ENCODE results near the gene SASH1.
A peak's percentile ranks its signal among the peaks of the same experiment; 100 is the strongest.

SASH1 gene

GRCh38 chr6:148528292-148528691 is 185.7 kb downstream of the SASH1 start:
- Histone ChIP-seq H3K36me3 (peaks cover 42 to 46% (median 45%) of the 10 kb centered on the region in 3 donors), H3K27me3 (no peaks in the 10 kb centered on the region), H3K4me1 (peaks cover 0 to 63% (median 5%) of the 10 kb centered on the region in 4 donors), H3K9me3 (no peaks in the 10 kb centered on the region), H3K27ac (peak overlapping the region; percentile 0 to 80), H3K4me3 (no peak overlapping the region)
- TF ChIP-seq CTCF (IDR thresholded peaks at IDR 0.05), result peak in 1 of 2 experiments; percentile 18
- no peak for DNase-seq
- intact Hi-C loops (cut with DNase I; ENCODE audit: low total_unique reads), result loop anchor here (10.0 kb wide), 1 partner anchor 63 kb away; no protein-coding TSS in a partner anchor

GRCh38 chr6:148529010-148529409 is 186.4 kb downstream of the SASH1 start:
- Histone ChIP-seq H3K27ac (peak overlapping the region in 1 of 2 donors; percentile 80), H3K36me3 (peaks cover 49 to 53% (median 51%) of the 10 kb centered on the region in 3 donors), H3K4me3 (no peak overlapping the region), H3K9me3 (no peaks in the 10 kb centered on the region), H3K27me3 (no peaks in the 10 kb centered on the region), H3K4me1 (peaks cover 0 to 57% (median 5%) of the 10 kb centered on the region in 4 donors)
- intact Hi-C loops (cut with DNase I; ENCODE audit: low total_unique reads), result loop anchor here (10.0 kb wide), 1 partner anchor 64 kb away; no protein-coding TSS in a partner anchor
- no peak for DNase-seq
- no peak for TF ChIP-seq CTCF (IDR thresholded peaks at IDR 0.05)

- TF ChIP-seq CTCF (IDR thresholded peaks at IDR 0.05), result no peak
- peak overlapping the region; percentile 53 to 80 for H3K27ac ChIP-seq
- intact Hi-C loops (cut with DNase I; ENCODE audit: low total_unique reads), result loop anchor here (10.0 kb wide), 1 partner anchor 266 kb away; no protein-coding TSS in a partner anchor
- peaks cover 63 to 66% (median 64%) of the 10 kb centered on the region in 3 donors for H3K36me3 ChIP-seq
- DNase-seq, result no peak
- H3K4me3 ChIP-seq, result peak overlapping the region; percentile 29 to 40
- no peaks in the 10 kb centered on the region for H3K27me3 ChIP-seq
- H3K4me1 ChIP-seq, result peaks cover 0 to 42% (median 2%) of the 10 kb centered on the region in 4 donors
- H3K9me3 ChIP-seq, result no peaks in the 10 kb centered on the region
Observed at GRCh38 chr6:148530394-148530953, 187.8 kb downstream of the SASH1 start.

- H3K36me3 ChIP-seq, result peaks cover 66 to 71% (median 69%) of the 10 kb centered on the region in 3 donors
- intact Hi-C loops (cut with DNase I; ENCODE audit: low total_unique reads), result loop anchor here (10.0 kb wide), 1 partner anchor 266 kb away; no protein-coding TSS in a partner anchor
- no peaks in the 10 kb centered on the region for H3K9me3 ChIP-seq
- no peaks in the 10 kb centered on the region for H3K27me3 ChIP-seq
- peaks cover 0 to 39% (median 1%) of the 10 kb centered on the region in 4 donors for H3K4me1 ChIP-seq
- H3K27ac ChIP-seq, result peak overlapping the region; percentile 53 to 80
- TF ChIP-seq CTCF (IDR thresholded peaks at IDR 0.05), result no peak
- H3K4me3 ChIP-seq, result peak overlapping the region; percentile 29 to 40
- DNase-seq, result no peak
Observed at GRCh38 chr6:148530976-148531375, 188.3 kb downstream of the SASH1 start.

GRCh38 chr6:148532698-148533097 is 190.1 kb downstream of the SASH1 start:
- peaks cover 67 to 76% (median 71%) of the 10 kb centered on the region in 3 donors for H3K36me3 ChIP-seq
- intact Hi-C loops (cut with DNase I; ENCODE audit: low total_unique reads), result loop anchor here (10.0 kb wide), 1 partner anchor 268 kb away; no protein-coding TSS in a partner anchor
- H3K27ac ChIP-seq, result peak overlapping the region in 1 of 2 donors; percentile 80
- DNase-seq, result no peak
- H3K27me3 ChIP-seq, result no peaks in the 10 kb centered on the region
- H3K9me3 ChIP-seq, result no peaks in the 10 kb centered on the region
- no peak overlapping the region for H3K4me3 ChIP-seq
- no peak for TF ChIP-seq CTCF (IDR thresholded peaks at IDR 0.05)
- H3K4me1 ChIP-seq, result peaks cover 0 to 39% (median 1%) of the 10 kb centered on the region in 4 donors

Measured in tibial artery (tissue), 4 donors.